ENCODE data around the gene SUMO3.

The SUMO3 gene

DNA sequence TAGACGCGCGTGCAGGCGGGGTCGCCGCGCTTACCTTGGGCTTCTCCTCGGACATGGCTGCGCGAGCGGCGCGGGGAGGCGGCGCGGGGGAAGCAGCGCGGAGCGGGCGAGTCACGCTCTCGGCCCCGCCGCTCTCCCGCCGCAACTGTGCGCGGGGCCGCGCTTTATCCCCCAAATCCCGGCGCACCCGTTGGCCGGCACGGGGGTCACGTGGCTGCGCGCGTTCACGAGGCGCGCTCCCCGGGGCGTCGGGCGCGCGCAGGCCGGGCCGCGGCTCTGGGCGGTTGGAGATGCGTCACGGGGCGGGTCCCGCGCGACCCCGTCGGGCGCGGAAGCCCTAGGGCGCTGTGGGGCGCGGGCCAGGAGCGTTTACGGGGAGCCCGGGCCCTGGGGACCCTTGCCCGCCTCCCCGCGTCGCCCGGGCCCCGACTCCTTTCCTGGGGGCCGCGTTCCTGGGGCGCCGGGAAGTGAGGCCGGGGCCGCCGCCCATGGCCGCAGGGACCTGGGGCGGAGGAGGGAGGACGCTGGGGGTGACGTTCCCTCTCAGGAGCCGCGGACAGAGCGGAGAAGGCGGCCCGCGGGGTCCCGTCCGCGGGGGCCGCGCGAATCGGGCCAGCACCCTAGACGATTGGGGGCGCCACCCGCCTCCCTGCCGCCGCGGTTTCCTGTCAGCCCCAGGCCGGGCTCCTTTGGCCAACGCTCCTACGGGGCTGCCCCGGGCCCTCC is at the start of gene SUMO3:
TSS of gene SUMO3 (minus strand) at position 149 of the 726 bp plus-strand sequence. CDS start at position 55, 94 bp downstream.
- DNase-seq (ENCODE audit: low read depth), result no peak

DNA sequence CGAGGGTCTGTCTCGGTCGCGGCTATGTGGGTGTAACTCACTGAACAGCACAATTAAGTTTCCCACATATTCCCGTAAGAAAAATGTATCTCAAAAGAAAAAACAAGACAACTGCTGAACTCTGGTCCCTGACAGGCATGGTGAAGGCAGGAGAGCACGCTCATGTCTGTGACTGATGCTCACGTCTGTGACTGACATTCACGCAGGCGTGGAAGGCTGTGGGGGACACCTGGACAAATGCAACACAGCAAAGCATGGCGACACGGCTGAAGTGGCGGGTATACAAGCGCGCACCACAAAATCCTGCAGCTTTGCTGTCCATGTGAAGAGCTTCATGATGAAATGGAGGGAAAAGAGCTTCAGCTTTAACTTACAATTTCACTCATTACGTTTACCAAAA is 49.6 kb upstream of the SUMO3 start:
- no peak for DNase-seq (ENCODE audit: low read depth)

DNA sequence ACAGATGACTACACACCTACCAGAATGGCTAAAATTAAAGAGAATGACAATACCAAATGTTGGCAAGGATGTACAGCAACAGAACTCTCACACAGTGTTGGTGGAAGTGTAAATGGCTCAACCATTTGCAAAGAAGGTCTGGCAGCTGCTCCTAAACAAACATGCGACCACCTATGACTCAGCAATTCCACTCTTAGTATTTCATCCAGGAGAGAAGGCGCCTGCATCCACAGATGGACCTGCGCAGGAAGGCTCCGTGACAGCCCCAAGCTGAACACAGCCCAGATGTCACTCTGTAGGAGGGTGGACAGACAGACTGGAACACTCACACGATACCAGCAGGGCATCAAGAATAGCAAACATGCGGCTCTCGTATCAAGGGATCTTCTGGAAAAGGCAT is 48.9 kb upstream of the SUMO3 start:
- DNase-seq (ENCODE audit: low read depth), result no peak

DNA sequence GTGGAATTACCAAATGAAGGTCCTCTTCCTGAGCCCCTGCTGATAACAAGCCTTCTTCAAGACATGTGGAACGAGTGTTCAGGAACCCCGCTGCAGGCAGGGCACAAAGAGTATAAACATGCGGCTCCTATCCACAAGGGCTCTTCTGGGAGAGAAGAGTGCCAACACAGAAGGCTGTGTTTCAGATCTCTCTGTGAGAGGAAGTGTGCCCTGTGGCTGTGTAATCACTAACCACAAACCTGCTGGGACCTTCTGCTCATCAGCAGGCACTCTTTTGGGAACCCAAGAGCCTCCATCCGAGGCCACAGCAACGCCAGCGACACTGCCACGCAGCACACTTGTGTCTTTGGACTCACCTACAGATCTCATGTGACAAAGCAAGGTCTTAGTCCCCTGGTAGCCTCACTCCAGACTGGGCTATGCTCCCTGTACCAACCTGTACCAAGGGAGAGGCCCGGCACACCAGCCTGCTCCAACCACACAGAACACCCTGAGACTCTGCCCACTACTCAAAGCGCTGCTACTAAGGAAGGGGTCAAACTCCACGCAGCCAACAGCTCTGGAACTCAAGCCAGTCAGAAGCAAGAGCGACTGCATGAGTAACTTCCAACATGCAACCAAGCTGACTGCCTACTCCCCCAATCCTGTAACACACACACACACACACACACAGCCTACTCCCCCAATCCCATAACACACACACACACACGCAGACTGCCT is 47.9 kb upstream of the SUMO3 start:
- DNase-seq (ENCODE audit: low read depth), result no peak

DNA sequence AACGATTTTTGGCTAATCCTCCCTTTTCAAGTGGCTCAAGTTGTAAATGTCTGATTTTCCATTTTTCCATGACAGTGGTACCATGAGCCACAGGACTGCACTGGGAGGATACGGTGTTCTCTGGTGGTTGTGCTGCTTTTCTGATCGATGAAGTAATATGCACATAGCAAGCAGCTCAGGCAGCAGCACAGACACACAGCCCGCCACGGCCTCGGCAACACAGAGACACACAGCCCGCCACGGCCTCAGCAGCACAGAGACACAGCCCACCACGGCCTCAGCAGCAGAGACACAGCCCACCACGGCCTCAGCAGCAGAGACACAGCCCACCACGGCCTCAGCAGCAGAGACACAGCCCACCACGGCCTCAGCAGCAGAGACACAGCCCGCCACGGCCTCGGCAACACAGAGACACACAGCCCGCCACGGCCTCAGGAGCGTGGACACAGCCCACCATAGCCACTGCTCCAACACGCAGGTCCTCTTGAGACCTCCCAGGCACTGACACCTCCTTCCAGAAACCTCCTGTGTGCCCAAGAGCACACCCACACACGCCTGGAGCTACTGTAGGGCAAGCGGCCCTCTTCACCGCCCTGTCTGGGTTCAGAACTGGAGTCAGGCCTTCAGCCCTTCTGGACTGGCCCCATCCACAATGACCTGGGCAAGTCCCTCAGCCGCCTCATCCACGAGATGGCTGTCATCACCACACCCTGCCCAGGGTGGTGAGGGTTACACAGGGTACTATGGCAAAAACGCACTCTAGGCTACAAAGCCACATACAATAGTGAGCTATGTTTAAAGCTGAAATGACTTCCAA is 45.2 kb upstream of the SUMO3 start:
- no peak for DNase-seq (ENCODE audit: low read depth)

DNA sequence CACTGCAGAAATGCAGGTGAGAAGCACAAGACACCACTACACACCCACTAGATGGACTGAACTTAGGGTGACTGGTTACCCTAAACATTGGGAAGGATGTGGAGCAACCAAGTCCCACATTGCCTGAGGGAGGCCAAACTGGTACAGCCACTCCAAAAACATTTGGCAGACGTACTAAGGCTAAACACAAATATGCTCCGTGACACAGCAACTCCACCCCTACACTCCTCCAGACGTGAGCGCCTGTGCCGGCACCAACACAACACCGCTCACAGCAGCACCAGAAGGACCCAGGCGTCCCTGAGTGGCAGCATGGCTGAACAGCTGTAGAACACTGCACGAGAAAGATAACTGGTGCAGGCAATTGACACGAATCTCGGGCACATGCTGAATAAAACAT is 40.9 kb upstream of the SUMO3 start:
- no peak for DNase-seq (ENCODE audit: low read depth)

DNA sequence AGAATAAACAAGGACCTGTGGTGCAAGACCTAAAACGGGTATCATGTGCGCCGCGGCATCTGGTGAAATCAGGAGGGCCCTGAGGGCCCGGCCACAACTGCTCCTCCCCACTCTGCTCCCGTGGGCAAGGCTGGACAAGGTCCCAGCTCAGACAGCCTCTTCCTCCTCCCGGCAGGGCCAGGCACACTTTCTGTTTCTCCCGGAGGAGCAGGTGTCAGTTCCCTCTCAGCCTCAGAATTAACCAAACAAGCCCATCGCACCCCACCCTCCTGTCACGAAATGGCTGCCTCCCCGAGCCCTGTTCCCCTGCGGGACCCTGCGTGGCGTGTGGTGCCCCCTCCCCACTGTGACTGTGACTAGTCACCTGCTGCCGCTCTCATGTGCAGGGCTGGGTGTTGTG is 40.4 kb upstream of the SUMO3 start:
- no peak for DNase-seq (ENCODE audit: low read depth)

DNA sequence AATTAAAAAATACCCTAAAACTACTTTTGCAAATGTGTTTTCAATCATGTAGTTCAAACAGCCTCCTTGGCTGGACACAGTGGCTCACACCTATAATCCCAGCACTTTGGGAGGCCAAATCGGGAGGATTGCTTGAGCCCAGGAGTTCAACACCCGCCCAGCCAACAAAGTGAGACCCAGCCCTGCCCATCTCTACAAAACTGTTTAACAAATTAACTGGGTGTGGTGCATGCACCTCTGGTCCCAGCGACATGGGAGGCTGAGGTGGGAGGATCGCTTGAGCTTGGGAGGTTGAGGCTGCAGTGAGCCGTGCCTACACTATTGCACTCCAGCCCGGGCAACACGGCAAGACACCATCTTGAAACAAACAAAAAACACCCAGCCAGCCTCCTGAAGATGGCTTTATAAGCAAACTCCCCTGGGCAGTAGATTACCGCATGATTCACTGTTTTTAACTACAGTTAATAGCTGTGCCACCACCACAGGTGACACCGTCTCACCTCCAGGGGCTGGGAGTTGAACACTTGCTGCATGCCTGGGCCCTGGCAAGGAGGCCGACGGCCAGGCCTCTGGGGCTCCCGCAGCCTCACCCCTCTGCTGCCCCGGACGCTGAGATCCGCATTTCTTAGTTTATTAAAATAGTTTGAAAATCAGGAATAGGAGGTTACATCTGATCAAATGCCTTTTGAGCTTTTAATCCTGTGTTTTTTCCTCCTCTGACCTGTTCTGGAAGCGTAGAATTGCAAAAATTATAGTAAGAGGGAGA is 39.4 kb upstream of the SUMO3 start:
- no peak for DNase-seq (ENCODE audit: low read depth)

DNA sequence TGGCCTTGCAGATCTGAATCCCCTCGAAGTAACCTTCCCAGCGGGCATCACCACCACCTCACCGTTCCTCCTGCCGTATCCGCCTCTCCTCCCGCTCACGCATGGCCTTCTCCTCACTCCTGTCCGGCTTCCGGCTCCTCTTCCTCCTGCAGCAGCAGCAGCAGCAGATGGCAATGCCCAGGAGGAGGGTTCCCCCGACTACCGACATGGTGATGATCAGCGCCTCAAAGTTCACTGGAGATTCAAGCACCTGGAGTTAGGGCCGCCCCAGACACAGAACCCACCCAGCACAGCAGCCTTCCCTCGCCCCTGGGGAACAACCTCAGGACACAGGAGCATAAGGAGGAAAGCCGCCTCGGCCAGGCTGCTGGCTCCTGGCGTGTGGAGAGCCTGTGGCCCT is 38.3 kb upstream of the SUMO3 start:
- no peak for DNase-seq (ENCODE audit: low read depth)

DNA sequence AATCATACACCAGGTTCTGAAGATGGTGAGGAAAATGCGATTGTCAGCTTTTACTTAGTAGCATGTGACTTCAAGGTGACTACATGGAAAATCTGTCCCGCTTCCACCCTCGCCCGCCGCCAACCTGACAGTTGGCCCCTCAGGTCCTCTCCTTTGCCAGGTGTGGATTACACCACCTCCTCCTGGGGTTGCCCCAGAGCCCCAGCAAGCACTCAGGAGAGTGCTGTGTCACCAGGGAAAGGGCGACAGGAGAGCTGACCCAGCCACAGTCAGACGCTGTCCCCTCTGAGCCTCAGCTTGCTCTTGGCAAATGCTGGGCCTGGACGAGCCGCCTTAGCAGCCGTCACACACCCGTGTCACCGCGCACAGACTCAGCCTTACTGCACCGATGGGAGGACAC is 37.7 kb upstream of the SUMO3 start:
- no peak for DNase-seq (ENCODE audit: low read depth)

DNA sequence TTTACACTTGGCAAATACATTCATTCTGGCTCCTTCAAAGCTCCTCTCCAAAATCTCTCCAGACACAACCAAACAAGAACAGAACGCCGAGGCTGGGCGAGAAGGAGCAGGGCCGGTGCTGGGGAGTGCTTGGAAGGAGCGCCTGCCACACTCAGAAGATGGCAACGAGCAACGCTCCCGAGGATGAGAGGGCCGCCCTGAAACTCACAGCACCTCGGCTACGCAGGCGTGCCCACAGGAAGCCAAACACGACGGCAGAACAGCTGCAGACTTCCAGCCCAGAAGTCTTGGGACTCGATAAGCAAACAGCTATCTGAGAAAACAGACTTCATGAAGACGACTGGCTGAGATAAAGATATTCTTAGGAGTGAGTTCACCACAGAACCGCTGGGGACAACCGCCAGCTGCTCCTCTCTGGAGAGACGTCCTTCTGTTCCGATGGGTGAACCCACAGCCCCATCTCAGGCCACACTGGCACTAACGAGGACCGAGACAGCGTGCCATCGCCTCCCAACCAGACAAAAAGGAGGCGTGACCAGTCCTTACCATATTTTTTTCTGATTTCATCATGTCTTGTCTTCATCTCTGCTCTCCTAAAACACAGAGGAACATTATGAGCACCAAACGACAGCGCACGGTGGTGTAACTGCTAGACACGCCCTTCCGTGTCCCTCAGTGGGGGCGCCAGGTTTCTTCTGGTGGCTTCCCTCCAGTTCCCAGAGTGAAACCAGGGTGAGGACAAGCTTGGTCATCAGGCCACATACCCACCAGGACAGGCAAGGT is 37.0 kb upstream of the SUMO3 start:
- DNase-seq (ENCODE audit: low read depth), result no peak

DNA sequence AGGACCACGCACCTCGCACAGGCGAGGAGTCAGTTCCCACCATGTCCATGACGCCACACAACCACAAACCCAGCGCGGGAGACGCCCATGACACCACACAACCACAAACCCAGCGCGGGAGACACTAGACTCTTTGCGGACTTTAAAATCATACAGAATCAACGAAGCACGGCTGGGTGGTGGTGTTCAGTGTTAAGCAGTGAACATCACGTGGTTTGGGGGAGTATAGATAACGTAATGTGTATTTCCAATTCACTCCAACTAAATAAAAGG is 36.5 kb upstream of the SUMO3 start:
- DNase-seq (ENCODE audit: low read depth), result no peak

DNA sequence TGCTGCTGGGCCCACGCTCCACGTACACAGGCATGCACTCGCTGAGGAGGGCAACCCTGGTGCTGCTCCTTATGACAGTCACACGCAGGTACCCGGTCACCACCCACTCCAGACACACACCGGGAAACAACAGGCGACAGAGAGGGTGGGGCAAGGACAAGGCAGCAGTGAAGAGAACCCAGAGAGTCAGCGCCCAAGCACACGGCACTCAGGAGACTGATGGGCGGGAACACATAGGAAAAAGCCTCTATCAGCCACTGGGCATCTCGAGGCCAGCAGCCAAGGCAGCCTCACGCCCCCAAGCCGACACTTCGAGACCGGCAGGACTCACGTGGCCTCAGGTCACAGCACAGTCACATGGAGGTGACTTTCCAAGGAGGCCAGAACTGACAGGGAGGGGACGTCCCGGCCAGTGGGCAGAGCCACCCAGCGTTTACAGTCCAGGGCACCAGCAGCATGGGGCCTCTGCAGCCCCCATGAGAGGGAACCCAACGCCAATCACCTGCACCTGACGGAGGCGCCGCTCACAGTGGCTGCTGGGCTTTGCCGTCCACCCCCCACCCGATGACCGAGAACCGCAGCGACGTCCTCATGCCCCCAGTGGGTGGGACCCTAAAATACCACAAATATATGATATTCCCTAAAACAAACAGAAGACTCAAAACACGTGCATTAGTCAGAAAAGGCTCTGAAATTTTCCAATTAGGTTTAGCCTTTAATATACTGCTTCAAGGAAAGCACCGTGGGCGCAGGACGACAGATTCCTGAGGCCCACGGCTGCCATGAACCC is 35.9 kb upstream of the SUMO3 start:
- no peak for DNase-seq (ENCODE audit: low read depth)

DNA sequence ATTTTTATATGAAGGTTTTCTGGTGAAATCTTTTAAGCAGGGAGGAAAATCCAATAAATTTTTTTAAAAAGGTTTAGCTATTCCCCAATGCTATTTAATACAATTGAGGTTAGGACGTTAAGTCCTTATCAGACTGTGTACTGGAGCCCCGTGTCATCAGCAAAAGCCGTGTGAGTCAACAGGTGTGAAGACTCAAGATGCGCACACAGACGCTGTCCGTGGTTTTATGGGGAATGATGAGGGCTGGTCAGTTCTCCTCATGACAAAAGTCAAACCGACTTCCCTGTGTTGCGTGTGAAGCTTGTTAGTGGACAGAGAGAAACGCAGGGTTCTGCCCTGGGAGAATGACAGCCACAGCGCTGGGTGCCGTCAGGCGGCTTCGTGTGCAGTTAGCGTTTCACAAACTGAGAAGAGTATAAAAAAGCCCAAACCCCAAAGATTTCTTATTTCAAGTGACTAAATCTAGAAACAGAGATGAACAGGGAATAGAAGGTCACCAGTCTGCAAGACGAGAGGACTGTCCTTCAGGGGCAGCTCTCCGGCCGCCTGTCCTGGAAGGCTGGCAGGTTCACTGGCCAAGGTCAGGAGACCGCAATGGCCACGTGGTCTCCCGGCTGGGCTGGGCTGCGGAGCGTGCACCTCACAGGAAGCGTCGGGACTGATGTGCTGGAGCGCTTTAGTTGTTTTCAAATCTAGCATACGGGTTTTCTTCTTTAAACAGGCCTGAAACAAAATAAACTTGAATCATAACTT is 33.2 kb upstream of the SUMO3 start:
- DNase-seq (ENCODE audit: low read depth), result no peak

DNA sequence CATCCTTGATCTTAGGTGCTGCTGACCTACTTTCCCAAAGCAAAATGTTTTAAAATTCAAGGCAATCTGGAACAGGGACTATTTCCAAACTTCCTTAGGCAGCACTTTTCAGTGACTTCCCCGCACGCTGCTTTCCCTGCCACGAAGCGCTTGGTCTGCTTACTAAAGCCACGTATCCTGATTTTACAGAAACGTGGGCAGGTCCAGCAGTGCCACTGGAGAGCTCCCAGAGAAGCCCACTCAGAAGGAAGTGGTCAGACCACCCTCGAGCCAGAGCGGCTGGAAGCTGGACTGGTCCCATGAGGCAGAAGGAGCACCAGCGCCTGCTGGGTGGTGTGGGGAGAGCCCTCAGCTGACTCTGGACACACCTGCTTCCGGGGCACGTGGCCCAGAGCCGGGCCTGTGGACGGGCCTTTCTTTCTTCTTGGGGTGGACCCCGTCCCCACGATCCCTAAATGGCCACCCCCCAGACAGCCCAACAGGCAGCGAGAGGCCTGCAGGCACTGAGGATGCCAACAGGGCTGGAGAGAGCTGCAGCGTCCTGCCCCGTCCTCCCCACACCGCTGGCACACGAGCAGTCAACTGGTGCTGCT is 32.4 kb upstream of the SUMO3 start:
- DNase-seq (ENCODE audit: low read depth), result no peak

DNA sequence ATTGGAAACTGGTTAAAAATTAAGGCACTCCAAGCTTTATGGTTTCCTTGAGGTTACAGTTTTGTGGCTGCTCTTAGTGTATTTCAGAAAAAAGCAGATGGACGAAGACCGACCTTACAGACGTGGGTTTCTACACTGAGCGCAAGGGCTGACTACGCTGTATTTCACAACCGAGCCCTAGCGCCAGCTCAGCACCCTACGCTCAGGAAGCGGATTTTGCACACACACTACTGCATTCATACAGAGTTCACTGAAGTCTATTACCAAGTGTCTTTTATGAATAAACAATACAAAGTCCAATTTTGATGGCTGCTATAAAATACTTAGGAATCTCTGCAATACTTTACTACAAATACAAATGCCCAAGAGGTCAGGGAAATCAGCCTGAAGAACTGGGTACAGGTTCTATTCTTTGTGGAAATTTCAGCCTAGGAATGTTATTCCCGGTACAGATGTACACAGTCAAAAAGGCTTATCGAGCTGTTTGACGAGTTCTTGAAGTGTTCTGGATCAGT is 31.8 kb upstream of the SUMO3 start:
- no peak for DNase-seq (ENCODE audit: low read depth)

DNA sequence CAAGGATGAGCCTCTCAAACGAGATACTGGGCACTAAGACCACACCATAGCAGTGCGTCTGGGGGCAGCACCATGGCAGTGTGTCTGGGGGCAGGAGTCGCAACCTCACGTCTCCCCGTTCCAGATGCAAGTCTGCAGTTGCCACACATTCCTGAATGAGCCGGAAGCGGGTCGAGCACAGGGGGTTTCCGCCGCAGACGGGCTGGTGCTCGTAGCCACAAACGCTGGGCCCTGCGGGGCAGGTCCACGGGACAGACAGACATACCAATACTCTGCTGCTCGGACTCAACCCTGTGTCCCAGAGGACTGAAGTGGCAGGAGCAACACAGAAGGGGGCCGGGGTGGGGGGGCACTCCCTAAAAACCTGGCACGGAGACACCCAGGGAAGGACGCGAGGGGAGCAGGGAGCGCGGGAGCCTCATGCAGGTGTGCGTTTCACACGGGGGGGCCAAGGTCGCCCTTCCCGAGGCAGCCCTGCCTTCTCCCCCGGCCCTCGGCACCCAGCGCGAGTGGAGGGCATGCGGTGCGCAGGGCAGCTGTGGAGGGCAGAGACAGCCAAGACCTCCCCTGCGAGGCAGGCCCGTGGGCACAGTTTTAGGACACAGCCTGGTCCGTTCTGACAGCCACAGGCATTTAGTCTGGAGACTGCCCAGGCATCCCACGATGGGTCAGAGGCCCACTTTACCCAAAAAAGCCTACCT is 31.1 kb upstream of the SUMO3 start:
- DNase-seq (ENCODE audit: low read depth), result no peak

DNA sequence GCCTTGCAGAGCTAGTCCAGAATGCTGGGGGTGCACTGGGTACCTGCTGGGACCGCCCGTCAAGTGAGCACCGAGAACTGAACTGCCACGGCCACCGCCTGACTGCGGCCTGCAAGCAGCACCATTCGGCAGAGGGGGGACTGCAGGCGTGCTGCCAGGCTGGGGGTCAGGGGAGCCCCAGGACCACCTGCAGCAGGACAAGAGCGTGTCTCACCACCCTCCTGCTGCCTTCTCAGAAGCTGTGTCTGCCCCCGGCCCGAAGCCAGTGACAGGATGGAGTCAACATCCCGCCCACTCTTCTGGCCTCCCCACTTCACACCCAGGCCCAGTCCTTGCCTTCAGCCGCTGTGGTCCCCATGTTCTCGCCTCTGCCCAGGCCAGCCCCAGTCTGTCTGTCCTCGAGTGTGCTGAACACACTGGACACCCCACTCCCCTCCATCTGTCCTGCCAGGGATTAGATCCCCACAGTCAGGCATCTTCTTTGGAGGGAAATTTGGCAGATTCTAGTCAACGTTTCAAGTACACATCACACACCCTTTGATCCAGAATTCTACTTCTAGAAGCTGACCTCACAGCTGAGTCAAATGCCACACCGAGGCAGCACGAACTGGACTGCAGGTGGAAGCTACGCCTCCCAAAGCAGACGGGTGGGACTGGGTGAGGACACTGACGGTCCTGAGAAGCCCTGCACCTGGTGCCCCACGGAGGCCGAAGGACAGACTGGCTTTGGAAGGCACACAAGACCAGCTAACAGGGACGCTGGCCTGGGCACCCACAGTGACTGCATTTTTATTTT is 29.6 kb upstream of the SUMO3 start:
- DNase-seq (ENCODE audit: low read depth), result no peak

Measured in GM04503 (cell line).